GM21723 (cell line): ENCODE data around the gene TPO.
"Not testable (repeated sequence)": the region's sequence is repeated elsewhere in the genome, so short reads cannot be mapped to it uniquely, and the experiment has no call there.

ENCODE experiments used
- ATAC-seq: cut with Tn5 transposase; IDR thresholded peaks from one replicate; pipeline ENCODE4 v1.9.1; 2021; ENCODE audit warnings: mild to moderate bottlenecking, moderate library complexity; ENCODE audit not compliant: unreplicated experiment

The TPO gene

GRCh38 chr2:1577846-1578245 lies 164.6 kb downstream of the TPO start:
- no peak for ATAC-seq

DNA sequence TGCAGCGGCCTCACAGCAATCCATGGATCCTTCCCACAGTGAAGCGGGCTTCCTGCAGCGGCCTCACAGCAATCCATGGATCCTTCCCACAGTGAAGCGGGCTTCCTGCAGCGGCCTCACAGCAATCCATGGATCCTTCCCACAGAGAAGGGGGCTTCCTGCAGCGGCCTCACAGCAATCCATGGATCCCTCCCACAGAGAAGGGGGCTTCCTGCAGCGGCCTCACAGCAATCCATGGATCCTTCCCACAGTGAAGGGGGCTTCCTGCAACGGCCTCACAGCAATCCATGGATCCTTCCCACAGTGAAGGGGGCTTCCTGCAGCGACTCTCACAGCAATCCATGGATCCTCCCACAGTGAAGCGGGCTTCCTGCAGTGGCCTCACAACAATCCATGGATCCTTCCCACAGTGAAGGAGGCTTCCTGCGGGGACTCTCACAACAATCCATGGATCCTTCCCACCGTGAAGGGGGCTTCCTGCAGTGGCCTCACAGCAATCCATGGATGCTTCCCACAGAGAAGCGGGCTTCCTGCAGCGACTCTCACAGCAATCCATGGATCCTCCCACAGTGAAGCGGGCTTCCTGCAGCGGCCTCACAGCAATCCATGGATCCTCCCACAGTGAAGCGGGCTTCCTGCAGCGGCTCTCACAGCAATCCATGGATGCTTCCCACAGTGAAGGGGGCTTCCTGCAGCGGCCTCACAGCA lies 168.1 kb downstream of the TPO start:
- ATAC-seq = not testable (repeated sequence)

DNA sequence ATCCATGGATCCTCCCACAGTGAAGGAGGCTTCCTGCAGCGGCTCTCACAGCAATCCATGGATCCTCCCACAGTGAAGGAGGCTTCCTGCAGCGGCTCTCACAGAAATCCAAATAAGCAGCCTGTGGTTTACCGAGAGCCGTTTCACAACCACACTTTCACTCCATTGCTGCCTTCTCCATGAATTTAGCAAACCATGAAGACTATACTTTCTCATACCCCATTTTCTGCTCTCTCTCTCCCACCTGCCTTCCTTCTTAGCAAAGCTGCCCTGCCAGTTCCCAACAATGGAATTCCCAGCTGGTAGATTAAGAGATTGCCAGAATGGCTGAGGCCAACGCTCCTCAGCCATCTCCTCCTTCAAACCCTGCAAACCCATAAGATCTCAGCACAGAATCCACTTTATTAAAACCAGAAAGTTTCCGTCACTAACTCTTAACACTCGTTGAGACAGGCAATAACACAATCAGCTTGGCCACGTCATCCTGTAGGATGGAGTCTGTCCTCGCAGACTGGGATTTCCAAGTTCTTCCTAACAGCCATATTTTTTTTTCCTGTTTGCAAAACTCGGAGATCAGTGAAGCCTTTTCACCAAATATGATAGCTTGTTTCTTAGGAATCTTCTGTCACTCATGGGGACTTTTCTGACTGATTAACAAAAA lies 168.8 kb downstream of the TPO start:
- ATAC-seq = no peak

GRCh38 chr2:1582891-1583341 lies 169.7 kb downstream of the TPO start:
- no peak for ATAC-seq

- no peak for ATAC-seq
Measured at GRCh38 chr2:1584051-1584531, 170.8 kb downstream of the TPO start.

- no peak for ATAC-seq
Measured at GRCh38 chr2:1584691-1585485, 171.6 kb downstream of the TPO start.

- ATAC-seq = no peak
Measured at GRCh38 chr2:1585635-1586034, 172.4 kb downstream of the TPO start.

DNA sequence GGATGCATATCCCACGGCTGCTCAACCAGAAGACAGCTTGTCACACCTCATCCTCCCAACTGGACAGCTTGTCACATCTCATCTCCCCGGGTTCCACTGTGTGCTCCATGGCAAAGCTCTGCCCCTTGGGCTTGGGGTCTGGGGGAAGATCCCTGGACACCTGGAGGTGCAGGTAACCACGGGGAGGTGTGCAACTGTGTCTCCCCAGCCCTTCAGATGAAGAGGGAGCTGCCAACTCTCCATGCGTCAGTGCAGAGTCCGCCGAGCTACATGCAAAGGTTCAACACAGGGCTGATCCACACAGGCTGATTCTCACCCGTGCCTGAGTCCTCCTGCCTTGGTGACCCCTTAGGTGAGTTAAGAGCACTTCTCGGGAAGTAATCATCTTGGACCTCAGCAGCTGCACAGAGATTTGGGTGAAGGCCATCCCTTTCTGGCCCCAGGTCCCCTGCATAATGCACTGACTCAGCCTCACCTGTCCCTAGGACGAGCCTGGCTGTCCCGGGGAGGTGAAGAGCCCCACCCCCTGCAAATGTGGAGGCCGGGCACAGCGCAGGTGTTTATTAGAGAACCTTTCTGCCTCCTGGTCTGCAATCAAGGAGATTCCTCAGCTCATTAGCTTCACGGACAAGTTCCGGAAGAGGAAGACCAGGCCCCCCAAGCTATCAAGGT lies 173.1 kb downstream of the TPO start:
- no peak for ATAC-seq

DNA sequence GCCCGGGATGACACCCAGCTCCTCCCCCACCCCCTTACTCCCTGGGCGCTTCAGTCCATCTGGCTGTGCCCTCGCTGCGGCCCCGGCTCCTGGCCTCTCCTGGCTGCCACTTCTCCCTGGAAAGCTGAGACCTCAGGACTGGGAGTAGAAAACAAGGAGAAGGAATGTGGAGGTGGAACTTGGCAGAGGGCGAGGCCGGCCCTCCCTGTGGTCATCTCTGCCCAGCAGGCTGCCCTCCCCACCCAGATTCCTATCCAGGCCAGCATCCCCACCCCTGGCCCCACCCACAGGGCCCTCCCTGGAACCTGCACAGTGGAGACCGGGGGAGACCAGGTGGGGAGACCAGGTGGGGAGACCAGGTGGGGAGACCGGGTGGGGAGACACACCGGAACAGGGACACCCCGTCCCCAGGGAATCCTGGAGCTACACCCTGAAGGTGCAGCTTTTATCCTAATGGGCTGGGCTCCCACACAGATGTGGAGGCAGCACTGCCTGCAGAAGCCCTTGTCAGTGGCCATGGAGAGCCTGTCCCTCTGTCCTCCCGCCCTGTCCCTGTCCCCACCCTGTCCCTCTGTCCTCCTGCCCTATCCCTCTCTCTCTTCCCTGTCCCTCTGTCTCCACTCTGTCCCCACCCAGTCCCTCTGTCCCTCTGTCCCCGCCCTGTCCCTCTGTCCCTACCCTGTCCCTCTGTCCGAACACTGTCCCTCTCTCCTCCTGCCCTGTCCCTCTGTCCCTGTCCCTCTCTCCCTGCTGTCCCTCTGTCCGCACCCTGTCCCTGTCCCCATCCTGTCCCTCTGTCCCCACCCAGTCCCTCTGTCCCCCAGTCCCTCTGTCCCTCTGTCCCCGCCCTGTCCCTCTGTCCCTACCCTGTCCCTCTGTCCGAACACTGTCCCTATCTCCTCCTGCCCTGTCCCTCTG lies 173.9 kb downstream of the TPO start:
- no peak for ATAC-seq

- no peak for ATAC-seq
Measured at GRCh38 chr2:1588051-1588977, 175.1 kb downstream of the TPO start.

DNA sequence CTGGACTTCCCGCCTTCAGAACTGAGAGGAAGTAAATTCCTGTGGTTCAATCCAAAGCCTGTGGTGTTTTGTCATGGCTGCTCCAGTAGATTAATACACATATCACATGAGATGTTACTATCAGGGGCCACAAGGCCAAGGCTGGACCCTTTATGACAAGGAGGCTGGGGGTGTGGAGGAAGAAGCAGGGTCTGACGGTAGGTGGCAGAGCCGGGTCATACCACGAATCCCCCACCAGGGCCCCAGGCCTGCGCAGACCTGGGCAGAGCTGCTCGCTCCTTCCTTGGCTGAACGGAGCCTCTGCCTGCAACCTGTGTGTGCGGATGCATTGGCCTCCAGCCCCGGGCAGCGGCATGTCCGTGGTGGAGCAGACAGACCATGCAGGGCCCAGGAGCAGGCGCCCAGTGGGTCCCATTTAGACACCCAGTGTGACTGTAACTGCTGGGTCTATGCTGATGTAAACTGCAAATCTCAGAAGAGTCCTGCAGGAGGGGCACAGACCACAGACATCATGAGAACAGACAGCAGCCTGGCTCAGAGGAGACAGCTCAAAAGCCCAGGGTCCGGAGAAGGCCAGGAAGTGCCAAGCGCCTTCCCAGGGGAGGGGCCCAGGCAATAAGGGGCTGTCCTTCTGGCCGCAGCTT lies 175.8 kb downstream of the TPO start:
- no peak for ATAC-seq

DNA sequence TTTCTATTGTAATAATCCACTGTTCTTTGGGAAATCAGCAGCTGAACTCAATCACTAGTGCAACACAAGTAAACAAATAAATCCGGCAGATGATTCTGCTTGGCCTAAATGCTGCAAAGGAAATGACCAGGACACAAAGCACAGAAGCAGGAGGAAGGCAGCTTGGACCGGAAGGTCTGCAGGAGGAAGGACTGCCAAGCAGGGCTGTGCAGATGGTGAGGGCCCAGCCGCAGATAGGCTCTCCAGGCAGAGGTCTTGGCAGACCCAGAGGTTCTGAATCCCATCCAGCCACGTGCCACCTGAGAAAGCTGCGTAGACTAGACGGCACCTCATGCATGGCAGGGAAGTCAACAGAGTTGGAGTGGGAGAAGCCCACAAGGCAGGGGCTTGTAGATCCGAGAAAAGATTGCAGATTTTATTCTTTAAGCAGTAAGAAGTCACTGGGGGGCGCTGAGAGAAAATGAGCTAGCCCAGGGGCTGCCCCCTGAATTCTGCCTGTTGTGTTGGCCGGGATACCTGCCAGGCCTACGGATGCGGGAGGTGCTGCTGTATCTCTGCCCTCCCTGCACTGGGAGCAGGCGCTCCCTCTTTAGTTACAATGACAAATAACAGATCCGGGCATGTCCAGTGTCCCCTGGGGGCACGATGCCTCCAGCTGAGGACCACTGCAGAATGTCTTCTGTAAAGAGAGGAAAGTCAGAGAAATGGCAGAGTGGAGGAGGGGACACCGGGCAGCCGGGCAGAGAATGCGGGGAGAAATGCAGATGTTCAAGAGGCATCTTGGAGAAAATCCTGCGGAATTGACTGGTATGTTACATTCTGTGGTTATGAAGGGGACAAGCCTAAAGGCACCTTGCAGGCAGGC lies 177.6 kb downstream of the TPO start:
- ATAC-seq = no peak

GRCh38 chr2:1591461-1591770 lies 178.2 kb downstream of the TPO start:
- ATAC-seq = no peak
